Fibroblast of lung (primary cell): ENCODE measurements around the gene SLC9A5. TPM values are rescaled to one million over a fixed set of nuclear protein-coding genes. Genes with fewer than 3 reads are reported as not detected.

Source experiments
- DNase-seq, 2 donors: peaks; one replicate each; pipeline versions ENCODE4 v3.0.0 to v3.0.0-alpha.2; 2010; ENCODE audit warnings: low read depth in 2 of 2
- H2AFZ ChIP-seq: 2 replicates; pipeline ENCODE4 v1.5.1; 2012; ENCODE audit warnings: low read length, control low read depth, inconsistent platforms
- H3K27ac ChIP-seq: 2 replicates; pipeline ENCODE4 v1.5.1; 2011; ENCODE audit warnings: low read length, control low read depth; ENCODE audit not compliant: insufficient read depth
- H3K27me3 ChIP-seq: 2 replicates; pipeline ENCODE4 v1.5.1; 2011; ENCODE audit warnings: mild to moderate bottlenecking, low read length; ENCODE audit not compliant: control insufficient read depth, insufficient read depth
- H3K36me3 ChIP-seq: 2 replicates; pipeline ENCODE4 v1.5.1; 2011; ENCODE audit warnings: low read length; ENCODE audit not compliant: control insufficient read depth, insufficient read depth
- H3K4me1 ChIP-seq: 2 replicates; pipeline ENCODE4 v1.5.1; 2011; ENCODE audit warnings: low read length; ENCODE audit not compliant: control insufficient read depth, insufficient read depth; ENCODE audit errors: extremely low read depth
- H3K4me2 ChIP-seq: 2 replicates; pipeline ENCODE4 v1.5.1; 2011; ENCODE audit warnings: low read length, control low read depth; ENCODE audit not compliant: insufficient read depth; ENCODE audit errors: extremely low read depth
- H3K4me3 ChIP-seq, 4 experiments: fragments of 200-600 bp in 1 of 4; sonication (generic) in 1 of 4; replicated peaks in 1 of 4; 2 replicates each; pipeline ENCODE4 v1.5.1; 2011 to 2016; ENCODE audit warnings: low read length in 4 of 4, low read depth in 3 of 4, mild to moderate bottlenecking in 3 of 4, control low read depth in 2 of 4, inconsistent platforms in 1 of 4, mixed read lengths in 1 of 4; ENCODE audit not compliant: insufficient read depth in 1 of 4; ENCODE audit errors: control extremely low read depth in 1 of 4
- H3K79me2 ChIP-seq: 2 replicates; pipeline ENCODE4 v1.5.1; 2012; ENCODE audit warnings: mild to moderate bottlenecking, low read length, inconsistent platforms; ENCODE audit not compliant: control insufficient read depth, insufficient read depth
- H3K9ac ChIP-seq: 2 replicates; pipeline ENCODE4 v1.5.1; 2011; ENCODE audit warnings: mild to moderate bottlenecking, low read length, control low read depth; ENCODE audit not compliant: insufficient read depth
- H3K9me3 ChIP-seq: 2 replicates; pipeline ENCODE4 v1.5.1; 2012; ENCODE audit warnings: low read depth, low read length; ENCODE audit not compliant: control insufficient read depth, insufficient read depth
- H4K20me1 ChIP-seq: 2 replicates; pipeline ENCODE4 v1.5.1; 2011; ENCODE audit warnings: low read length; ENCODE audit not compliant: control insufficient read depth, insufficient read depth; ENCODE audit errors: extremely low read depth
- CTCF ChIP-seq, 2 donors: IDR thresholded peaks in 1 of 2; conservative IDR thresholded peaks in 1 of 2; 1 replicate in 1 of 2; 2 replicates in 1 of 2; pipeline ENCODE4 v1.5.1; 2011 to 2012; ENCODE audit warnings: low read length in 2 of 2, control low read depth in 1 of 2, inconsistent platforms in 1 of 2, low read depth in 1 of 2, mild to moderate bottlenecking in 1 of 2
- EZH2 ChIP-seq: IDR thresholded peaks from 2 replicates; pipeline ENCODE4 v1.5.1; 2012; ENCODE audit warnings: low read length, control low read depth, mild to moderate bottlenecking; ENCODE audit errors: missing control alignments
- polyA plus RNA-seq, 2 donors: library from polyadenylated mRNA; depleted of rRNA in 1 of 2; stranded (reverse) in 1 of 2; unstranded in 1 of 2; fragments of >200 nt; gene quantifications; 2 replicates each; pipeline ENCODE4 v1.2.1, GENCODE V29; 2011 to 2012; ENCODE audit warnings: missing spikeins in 1 of 2
- total RNA-seq: library from RNA; depleted of rRNA; stranded (reverse); fragments of >200 nt; gene quantifications from 2 replicates; pipeline ENCODE4 v1.2.1, GENCODE V29; 2014

Gene SLC9A5
- total and polyA plus RNA-seq, 2 donors (not counting 1 experiment from before 2014, with no cell fraction given): 2.0 to 2.3 TPM

GRCh38 chr16:67286441-67287235 is 37.9 kb downstream of the SLC9A5 start:
- DNase-seq: peak in 1 of 2 donors; percentile 46
- Histone ChIP-seq H3K27me3 (no peaks in the 10 kb centered on the region), H3K4me3 (no peak overlapping the region), H3K4me1 (no peaks in the 10 kb centered on the region), H3K4me2 (no peak overlapping the region), H3K9ac (no peak overlapping the region), H3K79me2 (no peaks in the 10 kb centered on the region), H3K36me3 (peaks cover 15% of the 10 kb centered on the region), H3K9me3 (no peaks in the 10 kb centered on the region), H4K20me1 (no peaks in the 10 kb centered on the region), H2AFZ (no peak overlapping the region), H3K27ac (no peak overlapping the region)
- TF ChIP-seq EZH2: no peak
- TF ChIP-seq CTCF (conservative IDR thresholded peaks at IDR 0.05 in 1 of 2, IDR thresholded peaks at IDR 0.05 in 1 of 2; ENCODE audit: low read depth in 1 of 2, low read length in 2 of 2): no peak

- Histone ChIP-seq H3K79me2 (no peaks in the 10 kb centered on the region), H3K27me3 (no peaks in the 10 kb centered on the region), H3K36me3 (peaks cover 10% of the 10 kb centered on the region), H3K9me3 (no peaks in the 10 kb centered on the region), H3K9ac (no peak overlapping the region), H3K4me1 (no peaks in the 10 kb centered on the region), H2AFZ (no peak overlapping the region), H3K27ac (no peak overlapping the region), H3K4me3 (no peak overlapping the region), H3K4me2 (no peak overlapping the region), H4K20me1 (no peaks in the 10 kb centered on the region)
- no peak for DNase-seq
- TF ChIP-seq EZH2 (no peak), CTCF (conservative IDR thresholded peaks at IDR 0.05 in 1 of 2, IDR thresholded peaks at IDR 0.05 in 1 of 2; ENCODE audit: low read depth in 1 of 2, low read length in 2 of 2) (no peak)
Measured at GRCh38 chr16:67287960-67288359, 39.2 kb downstream of the SLC9A5 start.

GRCh38 chr16:67291461-67291860 is 42.7 kb downstream of the SLC9A5 start:
- no peaks in the 10 kb centered on the region for H3K9me3 ChIP-seq
- H3K9ac ChIP-seq: no peak overlapping the region
- TF ChIP-seq CTCF (conservative IDR thresholded peaks at IDR 0.05 in 1 of 2, IDR thresholded peaks at IDR 0.05 in 1 of 2; ENCODE audit: low read depth in 1 of 2, low read length in 2 of 2) (no peak), EZH2 (no peak)
- no peaks in the 10 kb centered on the region for H4K20me1 ChIP-seq
- DNase-seq: no peak
- H3K27ac ChIP-seq: no peak overlapping the region
- no peak overlapping the region for H3K4me2 ChIP-seq
- peaks cover 2% of the 10 kb centered on the region for H3K36me3 ChIP-seq
- H3K4me3 ChIP-seq: no peak overlapping the region
- H2AFZ ChIP-seq: no peak overlapping the region
- H3K79me2 ChIP-seq: no peaks in the 10 kb centered on the region
- H3K27me3 ChIP-seq: no peaks in the 10 kb centered on the region
- H3K4me1 ChIP-seq: peaks cover 11% of the 10 kb centered on the region
